PC-3 (cell line): ENCODE results near the gene PKNOX1.
"Not testable (repeated sequence)": the region's sequence is repeated elsewhere in the genome, so short reads cannot be mapped to it uniquely, and the experiment has no call there.

ENCODE experiments used
- EZH2 ChIP-seq: fragments of 300-600 bp; sonication (generic); IDR thresholded peaks from one replicate; pipeline ENCODE4 v1.6.1; 2017; ENCODE audit warnings: antibody characterized with exemption, mild to moderate bottlenecking, low read length; ENCODE audit not compliant: unreplicated experiment
- EZH2phosphoT487 ChIP-seq: fragments of 300-600 bp; sonication (generic); IDR thresholded peaks from 2 replicates; pipeline ENCODE4 v1.6.1; 2018; ENCODE audit warnings: mild to moderate bottlenecking, antibody characterized with exemption, low read length, borderline replicate concordance
- TF ChIP-seq, protein P1 (sequence below): fragments of 300-600 bp; sonication (generic); conservative IDR thresholded peaks from 2 replicates; pipeline ENCODE4 v1.5.1; 2017; ENCODE audit warnings: antibody characterized with exemption, low read depth, mild to moderate bottlenecking, low read length

DNA sequence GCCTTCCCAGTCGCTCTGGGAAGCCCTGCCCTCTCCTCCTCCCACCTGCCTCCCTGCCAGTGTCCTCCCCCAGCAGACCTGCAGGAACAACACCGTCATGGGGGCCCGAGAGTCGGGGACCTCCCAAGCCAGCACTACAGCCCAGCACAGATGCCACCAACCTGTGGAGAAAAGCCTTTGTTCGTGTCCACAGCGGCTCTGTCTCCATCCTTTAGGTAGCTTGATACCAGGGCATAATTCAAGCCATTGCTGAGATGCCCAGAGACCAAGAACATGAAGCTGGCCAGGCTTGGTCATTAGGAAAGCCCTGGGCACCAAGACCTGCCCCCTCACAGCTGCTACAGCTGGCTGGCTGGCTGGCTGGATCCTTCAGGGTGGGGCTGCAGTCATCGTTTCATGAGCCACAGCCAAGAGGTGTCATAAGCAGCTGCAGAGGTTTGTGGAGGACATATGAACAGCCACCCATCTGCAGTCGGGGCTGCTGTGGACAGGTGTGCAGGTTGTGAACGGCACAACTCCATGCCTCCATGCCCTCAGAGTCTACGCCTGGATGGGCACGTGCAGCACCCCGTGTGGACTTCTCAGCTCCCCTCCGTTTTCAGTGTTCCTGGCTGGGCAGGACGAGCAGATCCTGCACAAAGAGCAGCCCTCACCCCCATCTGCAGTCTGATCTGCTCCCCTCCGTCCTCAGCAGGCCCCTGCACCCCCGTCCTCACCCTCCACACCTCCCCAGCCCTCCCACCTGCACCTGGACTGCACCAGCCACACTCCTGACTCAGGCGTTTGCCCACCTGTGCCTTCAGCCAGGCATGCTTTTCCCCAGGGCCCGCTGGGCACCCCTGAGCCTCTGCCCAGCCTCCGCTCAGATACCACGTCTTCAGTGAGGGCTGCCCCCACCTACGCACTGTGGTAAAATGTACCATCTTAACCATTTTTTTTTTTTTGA is 71.8 kb downstream of the PKNOX1 start:
- TF ChIP-seq, protein P1, sequence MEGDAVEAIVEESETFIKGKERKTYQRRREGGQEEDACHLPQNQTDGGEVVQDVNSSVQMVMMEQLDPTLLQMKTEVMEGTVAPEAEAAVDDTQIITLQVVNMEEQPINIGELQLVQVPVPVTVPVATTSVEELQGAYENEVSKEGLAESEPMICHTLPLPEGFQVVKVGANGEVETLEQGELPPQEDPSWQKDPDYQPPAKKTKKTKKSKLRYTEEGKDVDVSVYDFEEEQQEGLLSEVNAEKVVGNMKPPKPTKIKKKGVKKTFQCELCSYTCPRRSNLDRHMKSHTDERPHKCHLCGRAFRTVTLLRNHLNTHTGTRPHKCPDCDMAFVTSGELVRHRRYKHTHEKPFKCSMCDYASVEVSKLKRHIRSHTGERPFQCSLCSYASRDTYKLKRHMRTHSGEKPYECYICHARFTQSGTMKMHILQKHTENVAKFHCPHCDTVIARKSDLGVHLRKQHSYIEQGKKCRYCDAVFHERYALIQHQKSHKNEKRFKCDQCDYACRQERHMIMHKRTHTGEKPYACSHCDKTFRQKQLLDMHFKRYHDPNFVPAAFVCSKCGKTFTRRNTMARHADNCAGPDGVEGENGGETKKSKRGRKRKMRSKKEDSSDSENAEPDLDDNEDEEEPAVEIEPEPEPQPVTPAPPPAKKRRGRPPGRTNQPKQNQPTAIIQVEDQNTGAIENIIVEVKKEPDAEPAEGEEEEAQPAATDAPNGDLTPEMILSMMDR: not testable (repeated sequence)
- TF ChIP-seq EZH2, EZH2phosphoT487: not testable (repeated sequence)
